Measurements from ENCODE around the gene NPTX1.

NPTX1 gene

GRCh38 chr17:80458016-80458415, 18.4 kb downstream of the NPTX1 start:
- POLR2A ChIA-PET: no interaction called here
- TF ChIP-seq FOXK2 (IDR thresholded peaks at IDR 0.05) (no peak), TARDBP (IDR thresholded peaks at IDR 0.05) (no peak), BHLHE40 (IDR thresholded peaks at IDR 0.05; ENCODE audit: borderline replicate concordance) (no peak), LEF1 (IDR thresholded peaks at IDR 0.05; ENCODE audit: borderline replicate concordance) (no peak), HDGF (IDR thresholded peaks at IDR 0.05; ENCODE audit: borderline replicate concordance) (no peak), PKNOX1 (IDR thresholded peaks at IDR 0.05) (no peak), FOXM1 (IDR thresholded peaks at IDR 0.05; ENCODE audit: borderline replicate concordance) (no peak)
- CTCF ChIA-PET: no interaction called here
- DNase-seq (ENCODE audit: extremely low spot score): no peak

GRCh38 chr17:80457236-80457856, 19.1 kb downstream of the NPTX1 start:
- TF ChIP-seq PKNOX1 (IDR thresholded peaks at IDR 0.05): no peak
- TF ChIP-seq ELF4 (IDR thresholded peaks at IDR 0.05): no peak
- no peak for TF ChIP-seq ZNF384 (IDR thresholded peaks at IDR 0.05)
- TF ChIP-seq ARNT (IDR thresholded peaks at IDR 0.05): no peak
- TF ChIP-seq FOXK2 (IDR thresholded peaks at IDR 0.05): no peak
- no peak for TF ChIP-seq HDGF (IDR thresholded peaks at IDR 0.05; ENCODE audit: borderline replicate concordance)
- TF ChIP-seq CTBP1 (IDR thresholded peaks at IDR 0.05; ENCODE audit: borderline replicate concordance): no peak
- TF ChIP-seq SUZ12 (IDR thresholded peaks at IDR 0.05): no peak
- TF ChIP-seq TARDBP (IDR thresholded peaks at IDR 0.05): no peak
- TF ChIP-seq FOXA1 (IDR thresholded peaks at IDR 0.05): no peak
- no peak for TF ChIP-seq LEF1 (IDR thresholded peaks at IDR 0.05; ENCODE audit: borderline replicate concordance)
- no peak for TF ChIP-seq SP1 (IDR thresholded peaks at IDR 0.05)
- TF ChIP-seq FOXM1 (IDR thresholded peaks at IDR 0.05; ENCODE audit: borderline replicate concordance): no peak
- no peak for TF ChIP-seq BHLHE40 (IDR thresholded peaks at IDR 0.05; ENCODE audit: borderline replicate concordance)
- TF ChIP-seq L3MBTL2 (conservative IDR thresholded peaks at IDR 0.05): no peak
- TF ChIP-seq NFRKB (IDR thresholded peaks at IDR 0.05): no peak
- ChIA-PET POLR2A (interaction anchor here (3.9 kb wide), 1 partner anchor 10 kb away, joined by 104 read pairs; no protein-coding TSS in a partner anchor), CTCF (no interaction called here)
- DNase-seq (ENCODE audit: extremely low spot score): no peak

GRCh38 chr17:80456465-80457235, 19.8 kb downstream of the NPTX1 start:
- TF ChIP-seq TARDBP (IDR thresholded peaks at IDR 0.05) (no peak), ELF4 (IDR thresholded peaks at IDR 0.05) (no peak), ZNF384 (IDR thresholded peaks at IDR 0.05) (no peak), NFRKB (IDR thresholded peaks at IDR 0.05) (no peak), PKNOX1 (IDR thresholded peaks at IDR 0.05) (no peak), FOXK2 (IDR thresholded peaks at IDR 0.05) (no peak), FOXA1 (IDR thresholded peaks at IDR 0.05) (no peak), FOXM1 (IDR thresholded peaks at IDR 0.05; ENCODE audit: borderline replicate concordance) (no peak), LEF1 (IDR thresholded peaks at IDR 0.05; ENCODE audit: borderline replicate concordance) (no peak), BHLHE40 (IDR thresholded peaks at IDR 0.05; ENCODE audit: borderline replicate concordance) (no peak), CTBP1 (IDR thresholded peaks at IDR 0.05; ENCODE audit: borderline replicate concordance) (no peak), SUZ12 (IDR thresholded peaks at IDR 0.05) (no peak), L3MBTL2 (conservative IDR thresholded peaks at IDR 0.05) (no peak), SP1 (IDR thresholded peaks at IDR 0.05) (no peak), HDGF (IDR thresholded peaks at IDR 0.05; ENCODE audit: borderline replicate concordance) (no peak), ARNT (IDR thresholded peaks at IDR 0.05) (no peak)
- ChIA-PET CTCF (no interaction called here), POLR2A (interaction anchor here (1.0 to 3.9 kb wide), 7 partner anchors 10 to 119 kb away, joined by 3 to 104 read pairs (median 16); partner anchors contain the start of gene NPTX1)
- no peak for DNase-seq (ENCODE audit: extremely low spot score)

DNA sequence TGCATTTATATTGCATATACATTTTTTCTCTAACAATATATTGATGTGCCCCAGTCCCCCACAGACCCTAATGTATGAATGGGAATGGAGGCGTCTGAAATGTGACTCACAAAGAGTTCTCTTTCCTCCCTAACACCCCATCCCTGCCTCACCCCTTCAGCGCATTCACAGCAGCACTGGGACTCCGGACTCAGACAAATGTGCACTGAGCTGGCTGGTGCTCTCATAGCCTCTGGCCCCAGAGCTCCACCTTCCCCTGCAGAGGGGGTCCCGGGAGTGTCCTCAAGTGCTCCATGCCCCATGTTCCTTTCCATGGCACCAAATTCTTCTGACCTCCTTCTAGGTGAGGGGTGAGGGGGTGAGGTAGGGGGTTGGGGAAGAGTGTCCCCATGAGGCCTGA, 20.6 kb downstream of the NPTX1 start:
- ChIA-PET POLR2A (interaction anchor here (0.7 to 3.9 kb wide), 17 partner anchors 11 to 514 kb away, joined by 3 to 104 read pairs (median 6); partner anchors contain the start of genes ENDOV and NPTX1), CTCF (interaction anchor here (1.4 kb wide), 1 partner anchor 194 kb away, joined by 7 read pairs; no protein-coding TSS in a partner anchor)
- TF ChIP-seq LEF1 (IDR thresholded peaks at IDR 0.05; ENCODE audit: borderline replicate concordance) (no peak), PKNOX1 (IDR thresholded peaks at IDR 0.05) (no peak), FOXA1 (IDR thresholded peaks at IDR 0.05) (no peak), CTBP1 (IDR thresholded peaks at IDR 0.05; ENCODE audit: borderline replicate concordance) (no peak), NFRKB (IDR thresholded peaks at IDR 0.05) (no peak), L3MBTL2 (conservative IDR thresholded peaks at IDR 0.05) (no peak), FOXM1 (IDR thresholded peaks at IDR 0.05; ENCODE audit: borderline replicate concordance) (no peak), TARDBP (IDR thresholded peaks at IDR 0.05) (no peak), SP1 (IDR thresholded peaks at IDR 0.05) (no peak), ZNF384 (IDR thresholded peaks at IDR 0.05) (no peak), BHLHE40 (IDR thresholded peaks at IDR 0.05; ENCODE audit: borderline replicate concordance) (no peak), ELF4 (IDR thresholded peaks at IDR 0.05) (no peak), SUZ12 (IDR thresholded peaks at IDR 0.05) (no peak), FOXK2 (IDR thresholded peaks at IDR 0.05) (no peak), HDGF (IDR thresholded peaks at IDR 0.05; ENCODE audit: borderline replicate concordance) (no peak), ARNT (IDR thresholded peaks at IDR 0.05) (no peak)
- DNase-seq (ENCODE audit: extremely low spot score): no peak

Data from HEK293T (cell line).